GM12878 (cell line): ENCODE data around the gene SCG2. TPM values are rescaled to one million over a fixed set of nuclear protein-coding genes. Genes with fewer than 3 reads are reported as not detected.

Experiments used
- ATAC-seq: fragments of 200-7000 bp; cut with Tn5 transposase; 3 replicates; pipeline ENCODE4 v1.9.1; 2020; ENCODE audit warnings: mild to moderate bottlenecking, moderate library complexity
- BruUV-seq: library from RNA; stranded (reverse); fragments of 400-500 nt; replicated peaks from 2 replicates; lab custom pipeline; 2021; lab: Mats Ljungman, UMichigan
- CTCF ChIA-PET: fragments of 300-600 bp; sonication (Branson Sonifier 250); formaldehyde crosslinking; extraction: SDS; loops from one replicate; lab custom pipeline; 2021; ENCODE audit warnings: inconsistent platforms; lab: Yijun Ruan, JAX
- POLR2A ChIA-PET: fragments of 350-600 bp; formaldehyde crosslinking; extraction: SDS; loops from one replicate; lab custom pipeline; 2021; ENCODE audit warnings: inconsistent platforms; lab: Charles Lee
- RAD21 ChIA-PET: fragments of 300-600 bp; sonication (Branson Sonifier 250); formaldehyde crosslinking; loops from one replicate; lab custom pipeline; 2023; ENCODE audit warnings: antibody characterized with exemption; ENCODE audit not compliant: unreplicated experiment; lab: Charles Lee
- SMC1A ChIA-PET: fragments of 300-600 bp; sonication (Branson Sonifier 250); formaldehyde crosslinking; loops from one replicate; lab custom pipeline; 2023; ENCODE audit not compliant: unreplicated experiment, uncharacterized antibody; lab: Charles Lee
- DNase-seq: peaks from one replicate; pipeline ENCODE4 v3.0.0-alpha.2; 2011; ENCODE audit warnings: low read depth, low spot score
- FAIRE-seq: peaks from 3 replicates; lab custom pipeline; 2011; peaks lifted over from hg19 to GRCh38; lab: Jason Lieb, UNC
- H2AFZ ChIP-seq: 2 replicates; pipeline ENCODE4 v1.6.0; 2011; ENCODE audit warnings: low read depth, low read length, control low read depth; ENCODE audit not compliant: control insufficient read depth
- H3K27ac ChIP-seq: 2 replicates; pipeline ENCODE4 v1.5.1; 2011; ENCODE audit warnings: control low read depth; ENCODE audit not compliant: control insufficient read depth, insufficient read depth
- H3K27me3 ChIP-seq, 2 experiments: replicated peaks in 1 of 2; 2 replicates each; pipeline versions ENCODE4 v1.6.0 to v1.6.1; 2011; ENCODE audit warnings: low read length in 1 of 2; ENCODE audit not compliant: control insufficient read depth in 2 of 2, insufficient read depth in 2 of 2
- H3K36me3 ChIP-seq, 2 experiments: 2 replicates each; pipeline ENCODE4 v1.5.1; 2011; ENCODE audit warnings: low read length in 1 of 2; ENCODE audit not compliant: control insufficient read depth in 2 of 2, insufficient read depth in 2 of 2
- H3K4me1 ChIP-seq: 2 replicates; pipeline ENCODE4 v1.6.1; 2011; ENCODE audit warnings: mild to moderate bottlenecking, low read length, moderate library complexity, mixed read lengths; ENCODE audit not compliant: control insufficient read depth, insufficient read depth
- H3K4me2 ChIP-seq: 2 replicates; pipeline ENCODE4 v1.6.0; 2011; ENCODE audit warnings: control low read depth; ENCODE audit not compliant: control insufficient read depth, insufficient read depth
- H3K4me3 ChIP-seq: fragments of 200-600 bp; sonication (generic); 2 replicates; pipeline ENCODE4 v1.5.1; 2016
- H3K79me2 ChIP-seq: 2 replicates; pipeline ENCODE4 v1.6.0; 2011; ENCODE audit warnings: low read length; ENCODE audit not compliant: control insufficient read depth, insufficient read depth
- H3K9ac ChIP-seq: 2 replicates; pipeline ENCODE4 v1.8.0; 2011; ENCODE audit warnings: low read length, control low read depth, mixed read lengths; ENCODE audit not compliant: control insufficient read depth, insufficient read depth
- H3K9me3 ChIP-seq: replicated peaks from 3 replicates; pipeline ENCODE4 v1.5.1; 2011; ENCODE audit warnings: mild to moderate bottlenecking, low read length; ENCODE audit not compliant: control insufficient read depth, insufficient read depth
- H4K20me1 ChIP-seq: 2 replicates; pipeline ENCODE4 v1.6.0; 2011; ENCODE audit not compliant: control insufficient read depth, insufficient read depth
- HDGF ChIP-seq: fragments of 450-650 bp; IDR thresholded peaks from 2 replicates; pipeline ENCODE4 v1.6.1; 2016; ENCODE audit warnings: antibody characterized with exemption
- KAT2A ChIP-seq: conservative IDR thresholded peaks from 2 replicates; pipeline ENCODE4 v1.6.1; 2011; ENCODE audit warnings: low read depth, low read length; ENCODE audit not compliant: control insufficient read depth
- NFIC ChIP-seq: IDR thresholded peaks from 2 replicates; pipeline ENCODE4 v1.6.1; 2012; ENCODE audit warnings: low read depth, mild to moderate bottlenecking, inconsistent platforms, low read length, moderate library complexity
- RUNX3 ChIP-seq: IDR thresholded peaks from 2 replicates; pipeline ENCODE4 v1.6.1; 2012; ENCODE audit warnings: low read length, inconsistent platforms
- ZNF622 ChIP-seq: fragments of 450-650 bp; IDR thresholded peaks from 2 replicates; pipeline ENCODE4 v1.6.1; 2017; ENCODE audit warnings: mild to moderate bottlenecking, inconsistent platforms
- WGBS: methylation state at CpG from one replicate; pipeline ENCODE4 v1.1.6; 2016; ENCODE audit warnings: low lambda C conversion rate; ENCODE audit not compliant: insufficient replicate concordance, insufficient coverage; ENCODE audit errors: missing lambda C conversion rate; 5-methylcytosine and 5-hydroxymethylcytosine counted together
- in situ Hi-C: fragments of 300-500 bp; cut with MboI; formaldehyde crosslinking; loops from 9 replicates; pipeline ENCODE4 v1.14.3; 2018; ENCODE audit warnings: mixed read lengths
- intact Hi-C: fragments of 100-400 bp; cut with micrococcal nuclease; formaldehyde crosslinking; loops from one replicate; pipeline ENCODE4 v1.14.2; 2022; ENCODE audit not compliant: unreplicated experiment
- polyA plus RNA-seq, 11 experiments: library from polyadenylated mRNA; depleted of rRNA in 4 of 11; unstranded in 6 of 11; stranded (reverse) in 5 of 11; fragments of >200 nt; fragmentation: Nextera tagmentation in 4 of 11; fragmentation: Illumina TruSeq in 1 of 11; extraction: Ambion mirVana in 4 of 11; extraction: Trizol in 1 of 11; gene quantifications; 1 replicate in 1 of 11; 2 replicates in 10 of 11; pipeline versions ENCODE4 v1.2.1 to v1.2.3, GENCODE V29; 2011 to 2016; ENCODE audit warnings: inconsistent platforms in 2 of 11, missing spikeins in 2 of 11, low read depth in 1 of 11
- total RNA-seq, 4 experiments: library from RNA; depleted of rRNA in 3 of 4; stranded (reverse); fragments of >200 nt in 3 of 4; fragmentation: Illumina TruSeq in 1 of 4; extraction: Trizol in 1 of 4; gene quantifications; 2 replicates each; pipeline versions ENCODE4 v1.2.1 to v1.2.3, GENCODE V29; 2013 to 2021
- TF ChIP-seq, protein P1 (sequence below): fragments of 150-350 bp; IDR thresholded peaks from 2 replicates; pipeline ENCODE4 v1.6.1; 2016; ENCODE audit warnings: low read depth, low read length
- TF ChIP-seq, protein P2 (sequence below): IDR thresholded peaks from 2 replicates; pipeline ENCODE4 v1.6.1; 2012; ENCODE audit warnings: low read depth, low read length, improper control_type of control experiment

SCG2 gene
- total and polyA plus RNA-seq, 10 of the 15 experiments (the other 5 are each of a cell fraction or from before 2014, with no cell fraction given) = 0.05 TPM; not detected in 9

DNA sequence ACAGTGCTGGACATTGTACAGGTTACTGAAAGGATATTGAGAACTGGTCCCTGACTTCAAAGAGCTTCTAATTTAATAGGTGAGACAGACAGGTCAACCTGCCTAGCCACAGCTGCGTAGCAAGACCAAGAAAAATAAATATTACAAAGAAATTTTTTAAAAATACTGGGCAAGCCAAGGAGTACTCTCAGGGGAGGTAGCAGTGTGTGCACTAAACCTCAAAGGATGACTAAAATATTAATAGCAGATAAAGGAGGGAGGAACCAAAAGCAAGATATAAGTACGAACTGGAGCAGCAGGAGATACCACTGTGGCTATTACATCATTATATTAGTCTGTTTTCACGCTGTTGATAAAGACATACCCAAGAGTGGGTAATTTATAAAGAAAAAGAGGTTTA, 14.9 kb downstream of the SCG2 start:
- CTCF ChIA-PET = no interaction called here

More for the DNA sequence above, 14.9 kb downstream of the SCG2 start:
- WGBS = 13% methylated on average over 3 of the region's 3 CpGs
- Histone ChIP-seq H4K20me1 (no peaks in the 10 kb centered on the region), H3K27ac (no peak overlapping the region), H2AFZ (no peak overlapping the region), H3K9ac (no peak overlapping the region), H3K9me3 (no peaks in the 10 kb centered on the region), H3K4me1 (no peaks in the 10 kb centered on the region), H3K36me3 (no peaks in the 10 kb centered on the region), H3K4me3 (no peak overlapping the region), H3K4me2 (no peak overlapping the region), H3K27me3 (no peaks in the 10 kb centered on the region), H3K79me2 (no peaks in the 10 kb centered on the region)
- intact Hi-C loops (no loop called here), in situ Hi-C loops (no loop called here)
- FAIRE-seq (no peak), DNase-seq (no peak), ATAC-seq (no peak)
- RAD21 ChIA-PET = no interaction called here
- SMC1A ChIA-PET = interaction anchor here (1.1 kb wide), 1 partner anchor 17 kb away, joined by 3 read pairs; no protein-coding TSS in a partner anchor
- POLR2A ChIA-PET = interaction anchor here (0.6 kb wide), 2 partner anchors 60 to 1478 kb away, joined by 3 read pairs; no protein-coding TSS in a partner anchor
- BruUV-seq = no TSS peak
- no peak for TF ChIP-seq ZNF622
- TF ChIP-seq RUNX3 = no peak
- no peak for TF ChIP-seq HDGF
- TF ChIP-seq, protein P1, sequence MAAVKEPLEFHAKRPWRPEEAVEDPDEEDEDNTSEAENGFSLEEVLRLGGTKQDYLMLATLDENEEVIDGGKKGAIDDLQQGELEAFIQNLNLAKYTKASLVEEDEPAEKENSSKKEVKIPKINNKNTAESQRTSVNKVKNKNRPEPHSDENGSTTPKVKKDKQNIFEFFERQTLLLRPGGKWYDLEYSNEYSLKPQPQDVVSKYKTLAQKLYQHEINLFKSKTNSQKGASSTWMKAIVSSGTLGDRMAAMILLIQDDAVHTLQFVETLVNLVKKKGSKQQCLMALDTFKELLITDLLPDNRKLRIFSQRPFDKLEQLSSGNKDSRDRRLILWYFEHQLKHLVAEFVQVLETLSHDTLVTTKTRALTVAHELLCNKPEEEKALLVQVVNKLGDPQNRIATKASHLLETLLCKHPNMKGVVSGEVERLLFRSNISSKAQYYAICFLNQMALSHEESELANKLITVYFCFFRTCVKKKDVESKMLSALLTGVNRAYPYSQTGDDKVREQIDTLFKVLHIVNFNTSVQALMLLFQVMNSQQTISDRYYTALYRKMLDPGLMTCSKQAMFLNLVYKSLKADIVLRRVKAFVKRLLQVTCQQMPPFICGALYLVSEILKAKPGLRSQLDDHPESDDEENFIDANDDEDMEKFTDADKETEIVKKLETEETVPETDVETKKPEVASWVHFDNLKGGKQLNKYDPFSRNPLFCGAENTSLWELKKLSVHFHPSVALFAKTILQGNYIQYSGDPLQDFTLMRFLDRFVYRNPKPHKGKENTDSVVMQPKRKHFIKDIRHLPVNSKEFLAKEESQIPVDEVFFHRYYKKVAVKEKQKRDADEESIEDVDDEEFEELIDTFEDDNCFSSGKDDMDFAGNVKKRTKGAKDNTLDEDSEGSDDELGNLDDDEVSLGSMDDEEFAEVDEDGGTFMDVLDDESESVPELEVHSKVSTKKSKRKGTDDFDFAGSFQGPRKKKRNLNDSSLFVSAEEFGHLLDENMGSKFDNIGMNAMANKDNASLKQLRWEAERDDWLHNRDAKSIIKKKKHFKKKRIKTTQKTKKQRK = no peak
- no peak for TF ChIP-seq NFIC
- TF ChIP-seq, protein P2, sequence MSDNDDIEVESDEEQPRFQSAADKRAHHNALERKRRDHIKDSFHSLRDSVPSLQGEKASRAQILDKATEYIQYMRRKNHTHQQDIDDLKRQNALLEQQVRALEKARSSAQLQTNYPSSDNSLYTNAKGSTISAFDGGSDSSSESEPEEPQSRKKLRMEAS = no peak
- TF ChIP-seq KAT2A = no peak
